A673 (cell line): ENCODE measurements around the gene RAB22A. TPM values are rescaled to one million over a fixed set of nuclear protein-coding genes. Genes with fewer than 3 reads are reported as not detected.

ENCODE experiments used
- BruUV-seq: library from RNA; stranded (reverse); fragments of 400-500 nt; replicated peaks from 2 replicates; lab custom pipeline; 2021; lab: Mats Ljungman, UMichigan
- CTCF ChIA-PET: fragments of 300-600 bp; sonication (Branson Sonifier 250); formaldehyde crosslinking; loops from one replicate; lab custom pipeline; 2022; ENCODE audit warnings: antibody characterized with exemption; lab: Charles Lee
- POLR2A ChIA-PET: fragments of 300-600 bp; sonication (Branson Sonifier 250); formaldehyde crosslinking; loops from one replicate; lab custom pipeline; 2022; ENCODE audit warnings: antibody characterized with exemption; ENCODE audit not compliant: low non-redundant PET; lab: Charles Lee
- DNase-seq: peaks from one replicate; pipeline ENCODE4 v3.0.0-alpha.2; 2015; ENCODE audit warnings: low spot score
- H3K27ac ChIP-seq: fragments of 200-600 bp; sonication (generic); 2 replicates; pipeline ENCODE4 v1.5.1; 2016; ENCODE audit warnings: mixed run types, low read depth, mild to moderate bottlenecking, mixed read lengths, antibody characterized with exemption, low read length; ENCODE audit not compliant: poor library complexity, severe bottlenecking
- H3K27me3 ChIP-seq: fragments of 200-600 bp; sonication (generic); replicated peaks from 2 replicates; pipeline ENCODE4 v1.6.1; 2017; ENCODE audit warnings: mixed run types, low read depth, mild to moderate bottlenecking, mixed read lengths, antibody characterized with exemption, low read length; ENCODE audit not compliant: insufficient read depth, poor library complexity
- H3K36me3 ChIP-seq: fragments of 200-600 bp; sonication (generic); 2 replicates; pipeline ENCODE4 v1.6.1; 2016; ENCODE audit warnings: mixed run types, mild to moderate bottlenecking, mixed read lengths, antibody characterized with exemption, low read length; ENCODE audit not compliant: insufficient read depth, poor library complexity, severe bottlenecking
- H3K4me1 ChIP-seq: fragments of 200-600 bp; sonication (generic); 2 replicates; pipeline ENCODE4 v1.6.1; 2017; ENCODE audit warnings: mixed run types, mild to moderate bottlenecking, mixed read lengths, antibody characterized with exemption, low read length; ENCODE audit not compliant: insufficient read depth, poor library complexity, severe bottlenecking
- H3K4me3 ChIP-seq: fragments of 200-600 bp; sonication (generic); 2 replicates; pipeline ENCODE4 v1.5.1; 2016; ENCODE audit warnings: low read depth, mixed run types, mild to moderate bottlenecking, mixed read lengths, low read length; ENCODE audit not compliant: poor library complexity, severe bottlenecking
- H3K9me3 ChIP-seq: fragments of 200-600 bp; sonication (generic); 2 replicates; pipeline ENCODE4 v1.6.1; 2016; ENCODE audit warnings: mixed run types, low read depth, mild to moderate bottlenecking, mixed read lengths, antibody characterized with exemption, low read length; ENCODE audit not compliant: poor library complexity, severe bottlenecking
- CTCF ChIP-seq: fragments of 300-800, 200-600 bp; sonication (generic); conservative IDR thresholded peaks from 2 replicates; pipeline ENCODE4 v1.5.1; 2017; ENCODE audit warnings: low read depth, mild to moderate bottlenecking, antibody characterized with exemption, low read length, moderate library complexity, mixed read lengths
- EZH2 ChIP-seq: fragments of 200-600 bp; sonication (generic); IDR thresholded peaks from 2 replicates; pipeline ENCODE4 v1.6.1; 2017; ENCODE audit warnings: borderline replicate concordance, low read depth, mild to moderate bottlenecking, mixed read lengths, antibody characterized with exemption, low read length; ENCODE audit not compliant: poor library complexity, severe bottlenecking
- intact Hi-C: fragments of 100-400 bp; cut with micrococcal nuclease; formaldehyde crosslinking; loops from one replicate; pipeline ENCODE4 v1.10.0; 2022; ENCODE audit not compliant: unreplicated experiment
- total RNA-seq: library from RNA; stranded (reverse); gene quantifications from 2 replicates; pipeline ENCODE4 v1.2.3, GENCODE V29; 2021

The RAB22A gene
- total RNA-seq, 1 experiment from 2014 or later, result 14.6 TPM

- ChIA-PET POLR2A (interaction anchor here (0.5 kb wide), 1 partner anchor 11 kb away, joined by 3 read pairs; no protein-coding TSS in a partner anchor), CTCF (interaction anchor here (0.6 kb wide), 1 partner anchor 358 kb away, joined by 3 read pairs; no protein-coding TSS in a partner anchor)
- Histone ChIP-seq H3K9me3 (no peaks in the 10 kb centered on the region), H3K4me1 (peaks cover 10% of the 10 kb centered on the region), H3K27ac (peak within 1 kb of the TSS; percentile 98), H3K4me3 (peak within 1 kb of the TSS; percentile 86), H3K27me3 (no peaks in the 10 kb centered on the region), H3K36me3 (peaks cover 4% of the 10 kb centered on the region)
- intact Hi-C loops, result no loop called here
- peak; percentile 97 for DNase-seq
- BruUV-seq, result no TSS peak
- no peak for TF ChIP-seq CTCF
- TF ChIP-seq EZH2, result no peak
These were observed 79.4 kb downstream of the RAB22A start, which contains the start of gene VAPB for GRCh38 chr20:58388882-58389323. TSS of gene VAPB (plus strand) at chr20:58389229. CDS start at chr20:58389460, 231 bp downstream.

GRCh38 chr20:58389324-58389967, 79.9 kb downstream of the RAB22A start:
- CTCF ChIA-PET, result interaction anchor here (0.5 kb wide), 1 partner anchor 176 kb away, joined by 3 read pairs; no protein-coding TSS in a partner anchor
- TF ChIP-seq EZH2 (no peak), CTCF (no peak)
- intact Hi-C loops, result no loop called here

GRCh38 chr20:58389968-58390658, 80.6 kb downstream of the RAB22A start:
- intact Hi-C loops, result no loop called here
- POLR2A ChIA-PET, result interaction anchor here (0.5 kb wide), 1 partner anchor 253 kb away, joined by 3 read pairs; no protein-coding TSS in a partner anchor
- Histone ChIP-seq H3K27ac (peak overlapping the region; percentile 98), H3K4me1 (peaks cover 10% of the 10 kb centered on the region), H3K27me3 (no peaks in the 10 kb centered on the region), H3K9me3 (no peaks in the 10 kb centered on the region), H3K36me3 (peaks cover 4% of the 10 kb centered on the region), H3K4me3 (peak overlapping the region; percentile 86)
- TSS peak; percentile 47 for BruUV-seq
- CTCF ChIA-PET, result interaction anchor here (0.5 kb wide), 1 partner anchor 177 kb away, joined by 3 read pairs; no protein-coding TSS in a partner anchor
- DNase-seq, result no peak
- TF ChIP-seq EZH2, result no peak
- no peak for TF ChIP-seq CTCF

More at GRCh38 chr20:58389324-58389967, 79.9 kb downstream of the RAB22A start:
- Histone ChIP-seq H3K4me3 (peak overlapping the region; percentile 86), H3K9me3 (no peaks in the 10 kb centered on the region), H3K27me3 (no peaks in the 10 kb centered on the region), H3K36me3 (peaks cover 4% of the 10 kb centered on the region), H3K4me1 (peaks cover 10% of the 10 kb centered on the region), H3K27ac (peak overlapping the region; percentile 98)
- DNase-seq, result peak; percentile 36
- BruUV-seq, result no TSS peak
- POLR2A ChIA-PET, result no interaction called here
